GM12864 (cell line): ENCODE data around the gene ATP6V1C2.

Experiments used
- DNase-seq: peaks from one replicate; pipeline ENCODE4 v3.0.0-alpha.2; 2011; ENCODE audit warnings: low read depth
- H3K4me3 ChIP-seq: 2 replicates; pipeline ENCODE4 v1.5.1; 2011; ENCODE audit warnings: mild to moderate bottlenecking, low read depth, low read length, control low read depth
- TF ChIP-seq, protein P1 (sequence below): IDR thresholded peaks from 2 replicates; pipeline ENCODE4 v1.5.1; 2011; ENCODE audit warnings: low read depth, mild to moderate bottlenecking, moderate library complexity, low read length, control low read depth, inconsistent platforms; ENCODE audit errors: missing control alignments

ATP6V1C2 gene, protein sequence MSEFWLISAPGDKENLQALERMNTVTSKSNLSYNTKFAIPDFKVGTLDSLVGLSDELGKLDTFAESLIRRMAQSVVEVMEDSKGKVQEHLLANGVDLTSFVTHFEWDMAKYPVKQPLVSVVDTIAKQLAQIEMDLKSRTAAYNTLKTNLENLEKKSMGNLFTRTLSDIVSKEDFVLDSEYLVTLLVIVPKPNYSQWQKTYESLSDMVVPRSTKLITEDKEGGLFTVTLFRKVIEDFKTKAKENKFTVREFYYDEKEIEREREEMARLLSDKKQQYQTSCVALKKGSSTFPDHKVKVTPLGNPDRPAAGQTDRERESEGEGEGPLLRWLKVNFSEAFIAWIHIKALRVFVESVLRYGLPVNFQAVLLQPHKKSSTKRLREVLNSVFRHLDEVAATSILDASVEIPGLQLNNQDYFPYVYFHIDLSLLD

DNA sequence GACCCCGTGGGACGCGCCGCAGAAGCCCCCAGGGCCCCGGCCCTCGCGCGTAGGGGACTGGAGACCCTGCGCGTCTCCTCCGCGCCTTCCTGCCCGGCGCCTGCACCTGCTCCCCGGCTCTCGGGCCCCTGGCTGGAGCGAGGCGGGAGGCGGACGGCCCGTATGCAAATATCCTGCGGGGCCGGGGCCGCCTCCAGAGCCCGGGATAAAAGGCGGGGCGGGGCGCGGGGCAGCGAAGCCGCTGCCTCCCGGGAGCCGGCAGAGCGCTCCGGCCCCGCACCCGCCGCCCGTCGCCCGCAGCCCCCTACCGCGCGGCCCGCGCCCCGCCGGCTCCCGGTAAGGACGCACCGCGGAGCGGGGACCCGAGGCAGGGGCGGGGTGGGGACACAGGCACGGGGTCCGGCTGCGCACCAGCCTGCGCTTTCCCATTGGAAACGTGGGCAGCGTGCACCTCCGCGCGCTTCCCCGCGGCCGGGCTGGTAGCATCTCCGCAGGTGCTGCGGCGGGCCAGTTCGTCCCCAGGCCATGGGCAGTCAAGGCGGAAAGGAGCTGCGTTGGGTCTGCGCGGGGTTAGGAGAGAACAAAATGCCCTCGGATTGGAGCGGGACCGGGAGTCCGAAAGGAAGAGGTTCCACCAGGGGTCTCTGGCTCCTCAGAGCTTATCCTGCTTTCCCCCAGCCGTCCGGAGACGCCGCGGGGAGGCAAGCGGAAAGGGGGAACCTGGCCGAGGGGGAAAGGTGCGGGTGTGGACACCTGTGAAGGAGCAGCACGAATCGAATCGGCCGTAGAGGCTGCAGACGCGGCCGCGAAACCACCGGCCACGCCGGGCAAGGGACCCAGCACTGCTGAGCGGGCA lies at the start of gene ATP6V1C2:
Gene ATP6V1C2 (plus strand): TSS at position 235 of the 856 bp plus-strand sequence. CDS start 1,220 bp downstream, outside the sequence.
- TF ChIP-seq, protein P1, sequence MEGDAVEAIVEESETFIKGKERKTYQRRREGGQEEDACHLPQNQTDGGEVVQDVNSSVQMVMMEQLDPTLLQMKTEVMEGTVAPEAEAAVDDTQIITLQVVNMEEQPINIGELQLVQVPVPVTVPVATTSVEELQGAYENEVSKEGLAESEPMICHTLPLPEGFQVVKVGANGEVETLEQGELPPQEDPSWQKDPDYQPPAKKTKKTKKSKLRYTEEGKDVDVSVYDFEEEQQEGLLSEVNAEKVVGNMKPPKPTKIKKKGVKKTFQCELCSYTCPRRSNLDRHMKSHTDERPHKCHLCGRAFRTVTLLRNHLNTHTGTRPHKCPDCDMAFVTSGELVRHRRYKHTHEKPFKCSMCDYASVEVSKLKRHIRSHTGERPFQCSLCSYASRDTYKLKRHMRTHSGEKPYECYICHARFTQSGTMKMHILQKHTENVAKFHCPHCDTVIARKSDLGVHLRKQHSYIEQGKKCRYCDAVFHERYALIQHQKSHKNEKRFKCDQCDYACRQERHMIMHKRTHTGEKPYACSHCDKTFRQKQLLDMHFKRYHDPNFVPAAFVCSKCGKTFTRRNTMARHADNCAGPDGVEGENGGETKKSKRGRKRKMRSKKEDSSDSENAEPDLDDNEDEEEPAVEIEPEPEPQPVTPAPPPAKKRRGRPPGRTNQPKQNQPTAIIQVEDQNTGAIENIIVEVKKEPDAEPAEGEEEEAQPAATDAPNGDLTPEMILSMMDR: no peak
- peak within 1 kb of the TSS; percentile 50 for H3K4me3 ChIP-seq
- no peak for DNase-seq

DNA sequence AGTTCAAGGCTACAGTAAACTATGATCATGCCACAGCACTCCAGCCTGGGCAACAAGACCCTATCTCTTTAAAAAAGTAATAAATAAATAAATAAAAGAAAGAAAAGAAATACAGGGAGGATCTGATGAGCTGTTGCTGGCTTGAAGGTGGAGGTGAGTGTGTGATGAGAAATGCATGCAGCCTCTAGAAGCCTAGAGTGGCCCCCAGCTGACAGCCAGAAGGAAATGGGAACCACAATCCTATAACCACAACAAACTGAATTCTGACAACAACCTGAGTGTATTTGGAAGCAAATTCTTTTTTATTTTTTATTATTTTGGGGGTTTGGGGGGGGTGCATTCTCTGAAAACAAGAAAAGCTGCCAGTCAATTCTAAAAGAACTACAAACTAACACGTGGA lies 46.3 kb upstream of the ATP6V1C2 start:
- TF ChIP-seq, protein P1: no peak
- no peak overlapping the region for H3K4me3 ChIP-seq
- no peak for DNase-seq

DNA sequence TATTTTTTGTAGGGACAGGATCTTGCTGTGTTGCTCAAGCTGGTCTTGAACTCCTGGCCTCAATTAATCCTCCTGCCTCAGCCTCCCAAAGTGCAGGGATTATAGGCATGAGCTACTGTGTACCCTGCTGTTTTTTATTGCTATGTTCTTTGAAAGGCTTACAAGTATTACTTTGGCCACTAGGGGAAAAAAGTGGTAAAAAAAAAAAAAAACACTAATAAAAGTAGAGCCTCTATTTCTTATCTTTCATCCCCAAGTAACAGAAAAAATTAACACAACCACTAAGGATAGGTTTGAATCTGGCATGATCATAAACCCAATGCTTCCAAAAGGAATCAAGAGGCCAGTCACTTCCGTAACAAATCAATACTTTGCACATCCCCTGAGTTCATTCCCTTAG lies 43.2 kb upstream of the ATP6V1C2 start:
- no peak for DNase-seq
- no peak overlapping the region for H3K4me3 ChIP-seq
- TF ChIP-seq, protein P1: peak; percentile 30

DNA sequence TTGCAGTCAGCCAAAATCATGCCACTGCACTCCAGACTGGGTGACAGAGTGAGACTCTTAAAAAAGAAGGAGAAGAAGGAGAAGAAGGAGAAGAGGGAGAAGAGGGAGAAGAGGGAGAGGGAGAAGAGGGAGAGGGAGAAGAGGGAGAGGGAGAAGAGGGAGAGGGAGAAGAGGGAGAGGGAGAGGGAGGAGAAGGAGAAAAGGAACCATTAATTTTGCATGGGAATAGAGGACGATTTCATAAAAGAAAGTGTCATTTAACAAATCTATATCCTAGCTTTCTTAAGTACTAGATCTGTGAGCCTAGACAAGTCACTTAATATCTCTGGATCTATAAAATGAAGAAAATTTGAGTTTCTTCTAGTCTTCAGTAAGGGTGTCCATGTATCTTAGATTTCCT lies 41.2 kb upstream of the ATP6V1C2 start:
- TF ChIP-seq, protein P1: no peak
- no peak for DNase-seq
- no peak overlapping the region for H3K4me3 ChIP-seq

DNA sequence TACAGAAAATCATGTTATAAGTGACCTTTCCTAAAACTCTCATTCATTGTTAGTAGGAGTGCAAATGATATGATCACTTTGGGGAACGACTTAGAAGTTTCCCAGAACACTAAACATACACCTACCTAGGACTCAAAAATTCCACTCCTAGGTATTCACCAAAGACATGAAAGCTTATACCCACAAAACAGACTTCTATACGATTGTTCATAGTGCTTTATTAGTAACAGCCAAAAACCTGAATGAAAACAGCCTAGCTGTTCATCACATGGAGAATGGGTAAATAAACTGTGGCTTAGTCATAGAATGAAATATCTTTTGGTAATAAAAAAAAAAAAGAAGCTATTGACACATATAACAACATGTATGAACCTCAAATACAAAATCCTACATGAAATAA lies 40.5 kb upstream of the ATP6V1C2 start:
- H3K4me3 ChIP-seq: no peak overlapping the region
- no peak for DNase-seq
- TF ChIP-seq, protein P1: no peak

DNA sequence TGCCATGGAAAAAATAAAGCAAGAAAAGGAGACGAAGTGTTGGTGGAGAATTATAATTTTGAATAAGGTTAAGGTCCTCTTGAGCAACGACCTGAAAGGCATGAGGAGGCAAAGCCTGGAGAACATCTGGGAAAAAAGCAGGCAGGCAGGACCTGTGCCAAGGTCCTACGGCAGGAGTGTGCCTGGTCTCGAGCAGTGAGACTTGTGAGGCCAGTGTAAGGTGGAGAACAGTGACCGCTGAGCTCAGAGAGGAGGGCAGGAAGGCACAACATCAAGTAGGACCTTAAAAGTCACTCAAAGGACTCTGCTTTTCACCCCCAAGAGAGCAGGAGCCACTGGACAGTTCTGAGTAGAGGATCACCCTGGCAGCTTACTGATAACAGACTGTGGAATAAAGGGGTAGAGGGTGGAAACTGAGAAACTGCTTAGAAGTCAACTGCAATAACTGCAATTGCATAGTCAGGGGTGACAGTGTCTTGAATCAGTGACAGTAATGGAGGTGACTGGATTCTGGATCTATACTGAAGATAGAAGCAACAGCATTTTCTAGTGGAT lies 35.2 kb upstream of the ATP6V1C2 start:
- TF ChIP-seq, protein P1: no peak
- no peak overlapping the region for H3K4me3 ChIP-seq

More for the DNA sequence above, 35.2 kb upstream of the ATP6V1C2 start:
- DNase-seq: no peak
